ENCODE measurements around the gene MGAT5B.
A peak's percentile ranks its signal among the peaks of the same experiment; 100 is the strongest.

Gene MGAT5B

GRCh38 chr17:76868176-76868668, at the start of gene MGAT5B:
TSS of gene MGAT5B (plus strand) at chr17:76868404. CDS start at chr17:76869030, 626 bp downstream.
- no peaks in the 10 kb centered on the region for H3K9me3 ChIP-seq (ENCODE audit: control insufficient read depth, insufficient read depth, low read length)
- peak; percentile 79 for DNase-seq (ENCODE audit: low read depth, low spot score)
- H3K4me3 ChIP-seq (ENCODE audit: low read length): peak within 1 kb of the TSS; percentile 59; the same call in 1 of the 2 replicates
- 0 out of 2 replicates have a peak, but pooled peaks cover 2% of the 10 kb centered on the region for H3K36me3 ChIP-seq (ENCODE audit: control insufficient read depth, insufficient read depth, low read length)
- no peaks in the 10 kb centered on the region; the same call in 1 of the 2 replicates for H3K4me1 ChIP-seq (ENCODE audit: control insufficient read depth, insufficient read depth, low read length)
- H3K27me3 ChIP-seq (ENCODE audit: control insufficient read depth, insufficient read depth, low read length): peaks cover 3% of the 10 kb centered on the region; the same call in 1 of the 2 replicates
- no CpG with 5 or more reads among the region's 76 CpGs for WGBS (ENCODE audit: insufficient coverage, insufficient read length)
- H3K27ac ChIP-seq (ENCODE audit: low read length): no peak within 1 kb of the TSS

DNA sequence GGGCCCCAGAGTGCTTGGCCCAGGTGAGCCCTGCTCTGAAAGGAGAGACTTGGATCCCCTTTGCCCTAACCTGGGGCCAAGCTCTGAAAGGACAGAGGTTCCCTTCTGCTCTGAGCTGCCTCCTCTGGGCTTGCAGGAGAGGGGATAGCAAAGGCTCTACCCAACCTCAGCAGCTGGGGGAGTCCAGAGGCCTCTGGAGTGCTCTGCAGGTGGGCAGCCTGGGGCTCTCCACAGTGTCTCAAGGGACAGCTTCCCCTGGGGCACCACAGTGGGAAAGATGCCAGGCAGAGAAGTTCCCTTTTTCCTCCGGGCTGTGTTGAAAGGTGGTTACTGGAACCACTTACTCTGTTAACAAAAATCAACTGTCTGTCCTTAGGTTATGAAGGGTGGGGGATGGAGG, 48.2 kb upstream of the MGAT5B start:
- Histone ChIP-seq H3K4me1 (ENCODE audit: control insufficient read depth, insufficient read depth, low read length) (peaks cover 3% of the 10 kb centered on the region; the same call in 1 of the 2 replicates), H3K27me3 (ENCODE audit: control insufficient read depth, insufficient read depth, low read length) (no peaks in the 10 kb centered on the region), H3K9me3 (ENCODE audit: control insufficient read depth, insufficient read depth, low read length) (no peaks in the 10 kb centered on the region), H3K27ac (ENCODE audit: low read length) (no peak overlapping the region), H3K4me3 (ENCODE audit: low read length) (no peak overlapping the region), H3K36me3 (ENCODE audit: control insufficient read depth, insufficient read depth, low read length) (no peaks in the 10 kb centered on the region)
- DNase-seq (ENCODE audit: low read depth, low spot score): no peak
- no CpG with 5 or more reads among the region's 1 CpG for WGBS (ENCODE audit: insufficient coverage, insufficient read length)

DNA sequence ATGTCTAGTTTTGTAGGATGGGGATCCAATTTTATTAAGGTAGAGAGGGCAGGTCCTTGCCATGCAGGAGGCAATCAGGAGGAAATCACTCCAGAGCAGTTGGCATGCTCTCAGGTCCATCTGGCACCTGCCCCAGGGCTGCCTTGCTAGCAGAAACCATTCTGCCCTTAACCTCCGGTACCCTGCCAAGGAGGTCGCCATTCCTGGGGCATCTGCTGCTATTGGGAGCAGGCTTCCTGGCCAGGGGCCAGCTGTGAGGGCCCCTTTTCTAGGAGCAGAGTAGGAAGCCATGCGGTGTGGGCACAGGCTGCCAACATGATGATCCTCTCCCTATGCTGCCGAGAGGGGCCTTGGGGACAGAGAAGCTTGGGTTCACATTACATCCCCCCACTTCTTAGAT, 47.6 kb upstream of the MGAT5B start:
- Histone ChIP-seq H3K4me1 (ENCODE audit: control insufficient read depth, insufficient read depth, low read length) (peaks cover 3% of the 10 kb centered on the region; the same call in 1 of the 2 replicates), H3K4me3 (ENCODE audit: low read length) (no peak overlapping the region), H3K9me3 (ENCODE audit: control insufficient read depth, insufficient read depth, low read length) (no peaks in the 10 kb centered on the region), H3K27ac (ENCODE audit: low read length) (no peak overlapping the region), H3K36me3 (ENCODE audit: control insufficient read depth, insufficient read depth, low read length) (no peaks in the 10 kb centered on the region), H3K27me3 (ENCODE audit: control insufficient read depth, insufficient read depth, low read length) (no peaks in the 10 kb centered on the region)
- WGBS (ENCODE audit: insufficient coverage, insufficient read length): no CpG with 5 or more reads among the region's 4 CpGs
- DNase-seq (ENCODE audit: low read depth, low spot score): no peak

DNA sequence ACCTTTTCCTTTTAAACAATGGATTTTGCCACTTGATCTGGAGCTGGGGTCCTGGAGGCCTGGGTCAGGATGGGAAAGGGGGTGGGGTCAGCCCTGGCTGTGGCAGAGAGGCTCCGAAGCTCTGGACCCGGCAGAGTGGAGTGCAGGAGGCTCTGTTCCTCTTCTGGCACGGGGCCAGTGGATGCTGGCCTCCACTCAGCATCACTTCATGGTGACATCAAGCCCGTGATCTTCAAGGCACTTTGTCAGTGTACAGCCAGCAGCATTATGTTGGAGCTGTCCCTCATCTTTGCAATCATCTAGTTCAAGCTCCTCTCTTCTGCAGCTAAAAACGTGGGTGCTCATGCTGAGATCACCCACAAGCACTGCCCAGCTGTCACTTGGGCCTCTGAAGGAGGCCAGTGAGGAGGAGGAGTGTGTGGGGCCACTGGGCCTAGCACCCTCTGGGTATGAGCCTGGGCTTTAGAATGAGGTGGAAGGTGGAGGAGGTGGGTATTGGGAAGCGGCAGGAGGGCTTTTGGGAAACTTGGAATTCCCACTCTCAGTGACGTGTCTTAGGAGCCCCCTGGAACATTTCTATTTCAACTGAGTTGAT, 45.9 kb upstream of the MGAT5B start:
- H3K27ac ChIP-seq (ENCODE audit: low read length): no peak overlapping the region
- no CpG with 5 or more reads among the region's 7 CpGs for WGBS (ENCODE audit: insufficient coverage, insufficient read length)
- H3K36me3 ChIP-seq (ENCODE audit: control insufficient read depth, insufficient read depth, low read length): no peaks in the 10 kb centered on the region
- H3K9me3 ChIP-seq (ENCODE audit: control insufficient read depth, insufficient read depth, low read length): no peaks in the 10 kb centered on the region
- H3K4me3 ChIP-seq (ENCODE audit: low read length): no peak overlapping the region
- H3K27me3 ChIP-seq (ENCODE audit: control insufficient read depth, insufficient read depth, low read length): no peaks in the 10 kb centered on the region
- peaks cover 2% of the 10 kb centered on the region; the same call in 1 of the 2 replicates for H3K4me1 ChIP-seq (ENCODE audit: control insufficient read depth, insufficient read depth, low read length)
- no peak for DNase-seq (ENCODE audit: low read depth, low spot score)

GRCh38 chr17:76824093-76824492, 44.1 kb upstream of the MGAT5B start:
- H3K4me3 ChIP-seq (ENCODE audit: low read length): no peak overlapping the region

DNA sequence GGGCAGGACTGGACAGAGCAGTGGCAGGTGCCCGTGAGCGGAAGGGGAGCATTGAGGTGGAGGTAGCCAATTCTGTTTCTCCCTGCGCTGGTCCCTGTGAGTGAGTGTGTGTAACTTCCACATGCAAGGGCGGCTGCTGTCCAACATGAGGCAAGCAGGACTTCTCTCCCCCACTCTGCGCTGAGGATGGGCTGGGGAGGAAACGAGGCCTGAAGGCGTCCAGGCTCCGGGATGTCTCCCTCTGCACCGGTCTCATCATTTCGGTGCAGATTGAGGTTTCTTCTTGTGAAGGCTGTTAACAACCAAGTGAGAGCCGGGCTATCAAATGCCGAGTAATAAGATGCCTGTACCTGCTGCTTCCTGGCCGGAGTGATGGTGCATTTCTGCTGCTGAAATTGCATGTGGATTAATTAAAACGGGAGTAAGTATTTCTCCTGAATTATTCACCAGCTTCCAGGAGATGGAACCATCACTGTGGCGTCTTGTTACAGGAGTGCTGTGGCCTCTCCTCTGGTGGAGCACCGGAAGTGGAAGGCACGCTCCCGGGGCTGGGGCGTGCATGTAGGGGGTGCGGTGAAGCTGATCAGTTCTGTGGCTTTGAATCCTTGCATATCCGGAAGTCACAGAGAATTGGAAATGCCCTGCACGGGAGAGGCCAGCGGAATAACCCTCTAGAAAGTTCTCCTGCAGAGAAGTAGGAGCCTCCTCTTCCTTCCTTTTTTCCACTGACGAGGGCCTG, 41.7 kb upstream of the MGAT5B start:
- no peaks in the 10 kb centered on the region for H3K36me3 ChIP-seq (ENCODE audit: control insufficient read depth, insufficient read depth, low read length)
- H3K9me3 ChIP-seq (ENCODE audit: control insufficient read depth, insufficient read depth, low read length): no peaks in the 10 kb centered on the region
- no peaks in the 10 kb centered on the region for H3K27me3 ChIP-seq (ENCODE audit: control insufficient read depth, insufficient read depth, low read length)
- H3K27ac ChIP-seq (ENCODE audit: low read length): no peak overlapping the region
- no peaks in the 10 kb centered on the region for H3K4me1 ChIP-seq (ENCODE audit: control insufficient read depth, insufficient read depth, low read length)
- WGBS (ENCODE audit: insufficient coverage, insufficient read length): no CpG with 5 or more reads among the region's 24 CpGs
- no peak for DNase-seq (ENCODE audit: low read depth, low spot score)
- no peak overlapping the region for H3K4me3 ChIP-seq (ENCODE audit: low read length)

More at GRCh38 chr17:76824093-76824492, 44.1 kb upstream of the MGAT5B start:
- no peaks in the 10 kb centered on the region for H3K27me3 ChIP-seq (ENCODE audit: control insufficient read depth, insufficient read depth, low read length)
- WGBS (ENCODE audit: insufficient coverage, insufficient read length): no CpG with 5 or more reads among the region's 12 CpGs
- no peak for DNase-seq (ENCODE audit: low read depth, low spot score)
- peaks cover 2% of the 10 kb centered on the region; the same call in 1 of the 2 replicates for H3K4me1 ChIP-seq (ENCODE audit: control insufficient read depth, insufficient read depth, low read length)
- H3K27ac ChIP-seq (ENCODE audit: low read length): no peak overlapping the region
- H3K36me3 ChIP-seq (ENCODE audit: control insufficient read depth, insufficient read depth, low read length): no peaks in the 10 kb centered on the region
- no peaks in the 10 kb centered on the region for H3K9me3 ChIP-seq (ENCODE audit: control insufficient read depth, insufficient read depth, low read length)

DNA sequence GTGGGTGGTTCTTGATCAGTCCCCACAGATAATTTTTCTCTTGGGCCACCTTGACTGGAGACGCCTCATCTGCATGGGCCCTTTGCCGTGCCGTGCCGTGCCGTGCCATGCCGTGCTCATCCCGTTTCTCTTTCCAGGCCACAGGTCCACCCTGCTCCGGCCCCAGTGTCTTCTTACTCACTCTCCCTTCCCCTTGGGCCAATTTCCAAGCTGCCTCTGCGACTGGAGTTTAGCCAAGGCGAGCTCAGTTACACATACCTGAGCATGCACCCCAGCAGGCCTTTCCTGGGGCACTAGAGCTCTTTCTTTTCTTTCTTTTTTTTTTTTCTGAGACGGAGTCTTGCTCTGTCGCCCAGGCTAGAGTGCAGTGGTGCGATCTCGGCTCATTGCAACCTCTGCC, 40.5 kb upstream of the MGAT5B start:
- Histone ChIP-seq H3K4me1 (ENCODE audit: control insufficient read depth, insufficient read depth, low read length) (no peaks in the 10 kb centered on the region), H3K4me3 (ENCODE audit: low read length) (no peak overlapping the region), H3K9me3 (ENCODE audit: control insufficient read depth, insufficient read depth, low read length) (no peaks in the 10 kb centered on the region), H3K27me3 (ENCODE audit: control insufficient read depth, insufficient read depth, low read length) (no peaks in the 10 kb centered on the region), H3K27ac (ENCODE audit: low read length) (no peak overlapping the region), H3K36me3 (ENCODE audit: control insufficient read depth, insufficient read depth, low read length) (no peaks in the 10 kb centered on the region)
- no peak for DNase-seq (ENCODE audit: low read depth, low spot score)
- no CpG with 5 or more reads among the region's 14 CpGs for WGBS (ENCODE audit: insufficient coverage, insufficient read length)

DNA sequence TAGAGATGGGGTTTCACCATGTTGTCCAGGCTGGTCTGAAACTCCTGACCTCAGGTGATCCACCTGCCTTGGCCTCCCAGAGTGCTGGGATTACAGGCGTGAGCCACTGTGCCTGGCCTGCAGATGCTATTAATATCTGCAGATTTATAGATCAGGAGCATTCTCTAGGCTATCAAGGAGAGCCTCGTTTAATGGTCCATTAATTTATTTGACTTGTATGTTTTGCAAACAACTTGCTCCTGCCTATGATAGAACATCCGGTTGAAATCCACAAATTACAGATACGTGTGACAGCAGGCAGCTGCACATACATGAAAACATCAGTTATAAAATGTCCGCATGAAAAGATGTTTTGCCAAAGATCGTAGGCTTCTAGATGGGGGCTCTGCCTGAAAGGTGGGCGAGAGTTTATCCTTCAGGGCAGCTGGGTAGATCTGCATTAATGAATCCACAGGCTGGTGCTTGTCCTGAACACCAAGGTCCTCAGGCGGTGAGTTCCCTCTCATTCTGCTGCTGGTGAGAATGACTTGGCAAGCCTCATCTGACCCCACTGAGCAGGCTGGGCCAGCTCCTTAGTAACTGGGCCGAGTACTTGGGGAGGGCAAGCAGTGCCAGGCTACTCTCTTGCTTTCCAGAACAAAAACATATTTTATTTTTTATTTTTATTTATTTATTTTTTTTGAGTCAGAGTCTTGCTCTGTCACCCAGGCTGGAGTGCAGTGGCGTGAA, 37.1 kb upstream of the MGAT5B start:
- no peak for DNase-seq (ENCODE audit: low read depth, low spot score)
- H3K27me3 ChIP-seq (ENCODE audit: control insufficient read depth, insufficient read depth, low read length): no peaks in the 10 kb centered on the region
- WGBS (ENCODE audit: insufficient coverage, insufficient read length): no CpG with 5 or more reads among the region's 10 CpGs
- no peaks in the 10 kb centered on the region for H3K36me3 ChIP-seq (ENCODE audit: control insufficient read depth, insufficient read depth, low read length)
- H3K9me3 ChIP-seq (ENCODE audit: control insufficient read depth, insufficient read depth, low read length): no peaks in the 10 kb centered on the region
- H3K4me1 ChIP-seq (ENCODE audit: control insufficient read depth, insufficient read depth, low read length): no peaks in the 10 kb centered on the region
- no peak overlapping the region for H3K27ac ChIP-seq (ENCODE audit: low read length)
- no peak overlapping the region for H3K4me3 ChIP-seq (ENCODE audit: low read length)

- no peak overlapping the region for H3K4me3 ChIP-seq (ENCODE audit: low read length)
- H3K9me3 ChIP-seq (ENCODE audit: control insufficient read depth, insufficient read depth, low read length): no peaks in the 10 kb centered on the region
- no CpG with 5 or more reads among the region's 7 CpGs for WGBS (ENCODE audit: insufficient coverage, insufficient read length)
- H3K27me3 ChIP-seq (ENCODE audit: control insufficient read depth, insufficient read depth, low read length): no peaks in the 10 kb centered on the region
- no peaks in the 10 kb centered on the region for H3K36me3 ChIP-seq (ENCODE audit: control insufficient read depth, insufficient read depth, low read length)
- no peak for DNase-seq (ENCODE audit: low read depth, low spot score)
- no peaks in the 10 kb centered on the region for H3K4me1 ChIP-seq (ENCODE audit: control insufficient read depth, insufficient read depth, low read length)
- no peak overlapping the region for H3K27ac ChIP-seq (ENCODE audit: low read length)
These were observed 35.1 kb upstream of the MGAT5B start for GRCh38 chr17:76833034-76833644.

DNA sequence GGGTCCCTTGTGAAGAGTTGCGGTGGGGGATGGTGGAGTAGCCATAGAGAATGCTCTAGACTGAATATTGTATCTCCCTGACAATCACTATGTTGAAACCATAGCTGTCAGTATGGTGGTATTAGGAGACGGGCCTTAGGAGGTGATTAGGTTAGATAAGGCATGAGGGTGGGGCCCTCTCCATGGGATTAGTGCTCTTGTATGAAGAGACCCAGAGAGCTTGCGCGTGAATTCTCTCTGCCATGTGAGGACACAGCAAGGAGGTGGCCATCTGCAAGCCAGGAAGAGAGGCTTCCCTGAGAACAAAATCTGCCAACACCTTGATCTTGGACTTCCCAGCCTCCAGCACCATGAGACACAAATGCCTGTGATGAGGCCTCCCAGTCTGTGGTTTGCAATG, 34.5 kb upstream of the MGAT5B start:
- Histone ChIP-seq H3K9me3 (ENCODE audit: control insufficient read depth, insufficient read depth, low read length) (no peaks in the 10 kb centered on the region), H3K27me3 (ENCODE audit: control insufficient read depth, insufficient read depth, low read length) (no peaks in the 10 kb centered on the region), H3K4me3 (ENCODE audit: low read length) (no peak overlapping the region), H3K27ac (ENCODE audit: low read length) (no peak overlapping the region), H3K4me1 (ENCODE audit: control insufficient read depth, insufficient read depth, low read length) (no peaks in the 10 kb centered on the region), H3K36me3 (ENCODE audit: control insufficient read depth, insufficient read depth, low read length) (no peaks in the 10 kb centered on the region)
- no peak for DNase-seq (ENCODE audit: low read depth, low spot score)
- no CpG with 5 or more reads among the region's 4 CpGs for WGBS (ENCODE audit: insufficient coverage, insufficient read length)
